Measurements from ENCODE around the gene SGK2. TPM values are rescaled to one million over a fixed set of nuclear protein-coding genes. Genes with fewer than 3 reads are reported as not detected.

SGK2 gene
- total and polyA plus RNA-seq, 2 experiments from 2014 or later: 0.42 TPM; not detected in 1

- ATAC-seq (no peak), DNase-seq (ENCODE audit: low spot score) (no peak)
- TF ChIP-seq CREB1 (CRISPR knock-in tag; IDR thresholded peaks at IDR 0.05; ENCODE audit: low read depth) (no peak), ZNF331 (CRISPR knock-in tag; IDR thresholded peaks at IDR 0.05; ENCODE audit: low read depth) (no peak), ZNF114 (CRISPR knock-in tag; IDR thresholded peaks at IDR 0.05) (no peak), EZH2phosphoT487 (IDR thresholded peaks at IDR 0.05; ENCODE audit: unreplicated experiment) (no peak), JUNB (IDR thresholded peaks at IDR 0.05; ENCODE audit: unreplicated experiment) (no peak), POLR2AphosphoS5 (IDR thresholded peaks at IDR 0.05; ENCODE audit: low read depth) (no peak), EZH2 (IDR thresholded peaks at IDR 0.05; ENCODE audit: low read depth, unreplicated experiment) (no peak), REST (IDR thresholded peaks at IDR 0.05; ENCODE audit: unreplicated experiment) (no peak), ZNF462 (CRISPR knock-in tag; IDR thresholded peaks at IDR 0.05) (no peak)
- Mint-ChIP-seq H3K9me3 (no peaks in the 10 kb centered on the region; the same call in 2 of the 3 replicates), H3K4me3 (no peak overlapping the region), H3K27ac (0 out of 2 replicates have a peak overlapping the region, but pooled peaks have one; percentile 65), H3K27me3 (ENCODE audit: insufficient read depth, low read depth, poor library complexity) (peaks cover 3% of the 10 kb centered on the region), H3K36me3 (ENCODE audit: low read depth) (no peaks in the 10 kb centered on the region; the same call in 2 of the 3 replicates), H3K4me1 (no peaks in the 10 kb centered on the region)
- Histone ChIP-seq H4K20me1 (replicated peaks; ENCODE audit: insufficient read depth) (no peaks in the 10 kb centered on the region), H3K9me2 (ENCODE audit: insufficient read depth) (no peaks in the 10 kb centered on the region), H3F3A (replicated peaks; ENCODE audit: low read depth) (no peaks in the 10 kb centered on the region), H2AFZ (no peak overlapping the region), H3K36me3 (ENCODE audit: insufficient read depth) (no peaks in the 10 kb centered on the region), H3K4me1 (ENCODE audit: insufficient read depth) (no peaks in the 10 kb centered on the region), H3K4me2 (no peak overlapping the region), H3K79me2 (replicated peaks; ENCODE audit: insufficient read depth) (no peaks in the 10 kb centered on the region), H3K4me3 (no peak overlapping the region), H3K27ac (ENCODE audit: low read depth) (no peak overlapping the region), H3K27me3 (ENCODE audit: insufficient read depth) (no peaks in the 10 kb centered on the region)
Observed at GRCh38 chr20:43530321-43531090, 28.3 kb upstream of the SGK2 start.

Measured in GM23338 (cell line).